K562 (cell line): ENCODE measurements around the gene PXMP2. TPM values are rescaled to one million over a fixed set of nuclear protein-coding genes. Genes with fewer than 3 reads are reported as not detected.

Source experiments
- ATAC-seq: fragments of 200-7000 bp; cut with Tn5 transposase; 3 replicates; pipeline ENCODE4 v1.9.1; 2020; ENCODE audit warnings: moderate library complexity
- BruUV-seq: library from RNA; stranded (reverse); fragments of 400-500 nt; replicated peaks from 2 replicates; lab custom pipeline; 2021; lab: Mats Ljungman, UMichigan
- CTCF ChIA-PET: fragments of 300-600 bp; formaldehyde crosslinking; extraction: SDS; loops from one replicate; lab custom pipeline; 2021; ENCODE audit warnings: low intra/inter-chr PET ratio; lab: Yijun Ruan, JAX
- POLR2A ChIA-PET: fragments of 300-600, 350-650 bp; sonication (Branson Sonifier 250); formaldehyde crosslinking; extraction: SDS; loops from one replicate; lab custom pipeline; 2021; ENCODE audit warnings: antibody characterized with exemption, inconsistent platforms; lab: Yijun Ruan, JAX
- DNase-seq, 4 experiments: peaks; one replicate each; pipeline versions ENCODE4 v3.0.0 to v3.0.0-alpha.2; 2011 to 2018; ENCODE audit warnings: low spot score in 3 of 4, mixed read lengths in 3 of 4; ENCODE audit errors: extremely low read depth in 1 of 4
- FAIRE-seq: peaks from 2 replicates; lab custom pipeline; 2011; peaks lifted over from hg19 to GRCh38; lab: Jason Lieb, UNC
- H2AFZ ChIP-seq: 2 replicates; pipeline ENCODE4 v1.6.0; 2011; ENCODE audit warnings: low read depth, low read length, control low read depth, inconsistent platforms
- H3K27ac ChIP-seq: fragments of 200-600 bp; 3 replicates; pipeline ENCODE4 v1.8.0; 2011; ENCODE audit warnings: low read depth, mild to moderate bottlenecking, control low read depth, inconsistent platforms, low read length, moderate library complexity, mixed read lengths; ENCODE audit errors: extremely low read depth
- H3K27me3 ChIP-seq, 2 experiments: fragments of 300-600 bp in 1 of 2; 2 replicates in 1 of 2; 3 replicates in 1 of 2; pipeline versions ENCODE4 v1.6.0 to v1.8.0; 2011; ENCODE audit warnings: inconsistent platforms in 2 of 2, low read length in 2 of 2, mild to moderate bottlenecking in 1 of 2, mixed read lengths in 1 of 2, moderate library complexity in 1 of 2; ENCODE audit not compliant: control insufficient read depth in 2 of 2, insufficient read depth in 2 of 2
- H3K36me3 ChIP-seq: fragments of 300-600 bp; 3 replicates; pipeline ENCODE4 v1.8.0; 2011; ENCODE audit warnings: mild to moderate bottlenecking, low read length, inconsistent platforms; ENCODE audit not compliant: control insufficient read depth, insufficient read depth
- H3K4me1 ChIP-seq, 2 experiments: fragments of 200-600 bp in 1 of 2; replicated peaks in 1 of 2; 2 replicates in 1 of 2; 3 replicates in 1 of 2; pipeline versions ENCODE4 v1.5.1 to v1.8.0; 2011; ENCODE audit warnings: inconsistent platforms in 2 of 2, low read length in 2 of 2, mild to moderate bottlenecking in 1 of 2, mixed read lengths in 1 of 2, moderate library complexity in 1 of 2; ENCODE audit not compliant: control insufficient read depth in 2 of 2, insufficient read depth in 2 of 2
- H3K4me2 ChIP-seq: 2 replicates; pipeline ENCODE4 v1.6.1; 2011; ENCODE audit warnings: low read length, control low read depth, inconsistent platforms, mixed read lengths; ENCODE audit not compliant: insufficient read depth
- H3K4me3 ChIP-seq: fragments of 200-600 bp; sonication (generic), shearing (Covaris generic); 2 replicates; pipeline ENCODE4 v1.5.1; 2016; ENCODE audit warnings: control low read depth, inconsistent platforms
- H3K79me2 ChIP-seq: fragments of 200-600 bp; 3 replicates; pipeline ENCODE4 v1.8.0; 2011; ENCODE audit warnings: low read length, inconsistent platforms; ENCODE audit not compliant: control insufficient read depth, insufficient read depth
- H3K9ac ChIP-seq, 2 experiments: 2 replicates each; pipeline versions ENCODE4 v1.6.0 to v1.6.1; 2011; ENCODE audit warnings: low read depth in 2 of 2, low read length in 2 of 2, control low read depth in 1 of 2, inconsistent platforms in 1 of 2, mild to moderate bottlenecking in 1 of 2, mixed read lengths in 1 of 2; ENCODE audit not compliant: insufficient read depth in 1 of 2
- H3K9me1 ChIP-seq: one replicate; pipeline ENCODE4 v1.6.0; 2011; ENCODE audit warnings: inconsistent platforms, mild to moderate bottlenecking, low read length, moderate library complexity; ENCODE audit not compliant: control insufficient read depth, insufficient read depth
- H3K9me3 ChIP-seq: replicated peaks from 2 replicates; pipeline ENCODE4 v1.5.1; 2011; ENCODE audit warnings: low read depth, low read length, inconsistent platforms; ENCODE audit not compliant: control insufficient read depth, insufficient read depth
- H4K20me1 ChIP-seq: replicated peaks from 2 replicates; pipeline ENCODE4 v1.6.1; 2011; ENCODE audit warnings: low read length, inconsistent platforms, mixed read lengths; ENCODE audit not compliant: control insufficient read depth, insufficient read depth
- EHMT2 ChIP-seq: fragments of 450-650 bp; IDR thresholded peaks from 2 replicates; pipeline ENCODE4 v1.6.1; 2018; ENCODE audit warnings: antibody characterized with exemption
- HDGF ChIP-seq: fragments of 450-650 bp; IDR thresholded peaks from 2 replicates; pipeline ENCODE4 v1.6.1; 2016
- IRF1 ChIP-seq: sonication (generic); formaldehyde crosslinking; IDR thresholded peaks from 2 replicates; pipeline ENCODE4 v1.8.0; 2022; ENCODE audit warnings: missing genetic modification reagents, mild to moderate bottlenecking, borderline replicate concordance
- MBD2 ChIP-seq: sonication (generic); IDR thresholded peaks from 2 replicates; pipeline ENCODE4 v1.6.1; 2016; ENCODE audit warnings: low read depth, borderline replicate concordance
- NCOA4 ChIP-seq: fragments of 450-650 bp; IDR thresholded peaks from 2 replicates; pipeline ENCODE4 v1.6.1; 2018; ENCODE audit warnings: mild to moderate bottlenecking; ENCODE audit not compliant: partially characterized antibody
- POLR2A ChIP-seq: fragments of 450-650 bp; conservative IDR thresholded peaks from 2 replicates; pipeline ENCODE4 v1.6.1; 2016
- POLR2B ChIP-seq: fragments of 450-650 bp; IDR thresholded peaks from 2 replicates; pipeline ENCODE4 v1.6.1; 2018; ENCODE audit warnings: low read depth; ENCODE audit not compliant: partially characterized antibody
- POLR2G ChIP-seq: fragments of 200-400 bp; formaldehyde crosslinking; IDR thresholded peaks from 2 replicates; pipeline ENCODE4 v1.6.1; 2017; ENCODE audit warnings: low read depth, mild to moderate bottlenecking, antibody characterized with exemption, low read length, moderate library complexity
- PTBP1 ChIP-seq: fragments of 200-400 bp; formaldehyde crosslinking; IDR thresholded peaks from 2 replicates; pipeline ENCODE4 v1.6.1; 2017; ENCODE audit warnings: low read depth, low read length
- SP2 ChIP-seq: IDR thresholded peaks from 2 replicates; pipeline ENCODE4 v1.6.1; 2011; ENCODE audit warnings: mild to moderate bottlenecking, low read depth, low read length, moderate library complexity; ENCODE audit not compliant: poor library complexity, severe bottlenecking; ENCODE audit errors: extremely low read depth
- STAT5A ChIP-seq: IDR thresholded peaks from 2 replicates; pipeline ENCODE4 v1.6.1; 2012; ENCODE audit warnings: low read length, inconsistent platforms, borderline replicate concordance
- SUPT5H ChIP-seq: fragments of 450-650 bp; IDR thresholded peaks from 2 replicates; pipeline ENCODE4 v1.6.1; 2016
- ZNF830 ChIP-seq: fragments of 250-450 bp; sonication (Bioruptor Pico); IDR thresholded peaks from 2 replicates; pipeline ENCODE4 v1.5.0; 2021; ENCODE audit warnings: mild to moderate bottlenecking
- WGBS: fragments of 100-300 bp; shearing (Covaris generic); methylation state at CpG from one replicate; pipeline ENCODE4 v1.1.6; 2016; ENCODE audit warnings: low coverage, mixed read lengths; ENCODE audit not compliant: insufficient coverage; ENCODE audit errors: missing lambda C conversion rate; 5-methylcytosine and 5-hydroxymethylcytosine counted together
- in situ Hi-C: fragments of 300-500 bp; cut with MboI; formaldehyde crosslinking; loops from 4 replicates; pipeline ENCODE4 v1.15.0; 2018; ENCODE audit warnings: inconsistent platforms, mixed read lengths
- intact Hi-C: fragments of 100-400 bp; cut with micrococcal nuclease; formaldehyde crosslinking; loops from 2 replicates; pipeline ENCODE4 v1.14.2; 2022
- polyA plus RNA-seq, 8 experiments: library from polyadenylated mRNA; depleted of rRNA in 4 of 8; stranded (reverse) in 5 of 8; unstranded in 3 of 8; fragments of >200 nt; fragmentation: Nextera tagmentation in 2 of 8; fragmentation: Illumina TruSeq in 1 of 8; extraction: Ambion mirVana in 2 of 8; extraction: Trizol in 1 of 8; gene quantifications; 2 replicates each; pipeline versions ENCODE4 v1.2.1 to v1.2.3, GENCODE V29; 2011 to 2014; ENCODE audit warnings: inconsistent platforms in 1 of 8, missing spikeins in 1 of 8
- total RNA-seq, 7 experiments: library from RNA; depleted of rRNA in 6 of 7; stranded (reverse); fragments of >200 nt in 6 of 7; fragmentation: Illumina TruSeq in 2 of 7; extraction: Trizol in 2 of 7; gene quantifications; 2 replicates each; pipeline versions ENCODE4 v1.2.1 to v1.2.3, GENCODE V29; 2011 to 2021; ENCODE audit warnings: low replicate concordance in 1 of 7
- TF ChIP-seq, protein P1 (sequence below): fragments of 450-650 bp; IDR thresholded peaks from 2 replicates; pipeline ENCODE4 v1.6.1; 2016; ENCODE audit warnings: mild to moderate bottlenecking
- TF ChIP-seq, protein P2 (sequence below): sonication (generic); formaldehyde crosslinking; IDR thresholded peaks from 2 replicates; pipeline ENCODE4 v1.8.0; 2023; ENCODE audit warnings: missing genetic modification reagents, mild to moderate bottlenecking, borderline replicate concordance

Gene PXMP2
- total and polyA plus RNA-seq, 9 of the 15 experiments (the other 6 are each of a cell fraction or from before 2014, with no cell fraction given) = 3.0 to 66.1 (median 44.7) TPM

- in situ Hi-C loops = no loop called here
- ChIA-PET POLR2A (interaction anchor here (0.7 to 1.0 kb wide), 3 partner anchors 9 to 131 kb away, joined by 3 to 4 read pairs (median 3); no protein-coding TSS in a partner anchor), CTCF (no interaction called here)
- intact Hi-C loops = no loop called here
- ATAC-seq (no peak), FAIRE-seq (no peak), DNase-seq (no peak)
- H3K36me3 ChIP-seq = peaks cover 95% of the 10 kb centered on the region
- no peak overlapping the region for H3K4me3 ChIP-seq
- no peaks in the 10 kb centered on the region; the same call in 1 of the 2 replicates for H4K20me1 ChIP-seq
- H3K9ac ChIP-seq = no peak overlapping the region
- no peak overlapping the region for H2AFZ ChIP-seq
- H3K9me1 ChIP-seq = no peaks in the 10 kb centered on the region
- peaks cover 0 to 5% of the 10 kb centered on the region in 2 experiments; a peak in 1 of 5 replicates for H3K4me1 ChIP-seq
- no peaks in the 10 kb centered on the region for H3K79me2 ChIP-seq
- no peak overlapping the region for H3K4me2 ChIP-seq
- no peak overlapping the region for H3K27ac ChIP-seq
- peaks cover 6% of the 10 kb centered on the region; the same call in 1 of the 2 replicates for H3K9me3 ChIP-seq
- H3K27me3 ChIP-seq = no peaks in the 10 kb centered on the region
- no TSS peak for BruUV-seq
- 99% methylated on average over 11 of the region's 11 CpGs for WGBS
- 0 out of 2 replicates have a peak, but pooled peaks have one; percentile 27 for TF ChIP-seq POLR2A
- TF ChIP-seq POLR2G = peak; percentile 55; the same call in 1 of the 2 replicates
- no peak for TF ChIP-seq SP2
- no peak for TF ChIP-seq STAT5A
- TF ChIP-seq, protein P1, sequence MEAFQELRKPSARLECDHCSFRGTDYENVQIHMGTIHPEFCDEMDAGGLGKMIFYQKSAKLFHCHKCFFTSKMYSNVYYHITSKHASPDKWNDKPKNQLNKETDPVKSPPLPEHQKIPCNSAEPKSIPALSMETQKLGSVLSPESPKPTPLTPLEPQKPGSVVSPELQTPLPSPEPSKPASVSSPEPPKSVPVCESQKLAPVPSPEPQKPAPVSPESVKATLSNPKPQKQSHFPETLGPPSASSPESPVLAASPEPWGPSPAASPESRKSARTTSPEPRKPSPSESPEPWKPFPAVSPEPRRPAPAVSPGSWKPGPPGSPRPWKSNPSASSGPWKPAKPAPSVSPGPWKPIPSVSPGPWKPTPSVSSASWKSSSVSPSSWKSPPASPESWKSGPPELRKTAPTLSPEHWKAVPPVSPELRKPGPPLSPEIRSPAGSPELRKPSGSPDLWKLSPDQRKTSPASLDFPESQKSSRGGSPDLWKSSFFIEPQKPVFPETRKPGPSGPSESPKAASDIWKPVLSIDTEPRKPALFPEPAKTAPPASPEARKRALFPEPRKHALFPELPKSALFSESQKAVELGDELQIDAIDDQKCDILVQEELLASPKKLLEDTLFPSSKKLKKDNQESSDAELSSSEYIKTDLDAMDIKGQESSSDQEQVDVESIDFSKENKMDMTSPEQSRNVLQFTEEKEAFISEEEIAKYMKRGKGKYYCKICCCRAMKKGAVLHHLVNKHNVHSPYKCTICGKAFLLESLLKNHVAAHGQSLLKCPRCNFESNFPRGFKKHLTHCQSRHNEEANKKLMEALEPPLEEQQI = no peak
- TF ChIP-seq SUPT5H = peak; percentile 41; the same call in 1 of the 2 replicates
- no peak for TF ChIP-seq HDGF
- TF ChIP-seq POLR2B = peak; percentile 29
- TF ChIP-seq EHMT2 = no peak
- TF ChIP-seq, protein P2, sequence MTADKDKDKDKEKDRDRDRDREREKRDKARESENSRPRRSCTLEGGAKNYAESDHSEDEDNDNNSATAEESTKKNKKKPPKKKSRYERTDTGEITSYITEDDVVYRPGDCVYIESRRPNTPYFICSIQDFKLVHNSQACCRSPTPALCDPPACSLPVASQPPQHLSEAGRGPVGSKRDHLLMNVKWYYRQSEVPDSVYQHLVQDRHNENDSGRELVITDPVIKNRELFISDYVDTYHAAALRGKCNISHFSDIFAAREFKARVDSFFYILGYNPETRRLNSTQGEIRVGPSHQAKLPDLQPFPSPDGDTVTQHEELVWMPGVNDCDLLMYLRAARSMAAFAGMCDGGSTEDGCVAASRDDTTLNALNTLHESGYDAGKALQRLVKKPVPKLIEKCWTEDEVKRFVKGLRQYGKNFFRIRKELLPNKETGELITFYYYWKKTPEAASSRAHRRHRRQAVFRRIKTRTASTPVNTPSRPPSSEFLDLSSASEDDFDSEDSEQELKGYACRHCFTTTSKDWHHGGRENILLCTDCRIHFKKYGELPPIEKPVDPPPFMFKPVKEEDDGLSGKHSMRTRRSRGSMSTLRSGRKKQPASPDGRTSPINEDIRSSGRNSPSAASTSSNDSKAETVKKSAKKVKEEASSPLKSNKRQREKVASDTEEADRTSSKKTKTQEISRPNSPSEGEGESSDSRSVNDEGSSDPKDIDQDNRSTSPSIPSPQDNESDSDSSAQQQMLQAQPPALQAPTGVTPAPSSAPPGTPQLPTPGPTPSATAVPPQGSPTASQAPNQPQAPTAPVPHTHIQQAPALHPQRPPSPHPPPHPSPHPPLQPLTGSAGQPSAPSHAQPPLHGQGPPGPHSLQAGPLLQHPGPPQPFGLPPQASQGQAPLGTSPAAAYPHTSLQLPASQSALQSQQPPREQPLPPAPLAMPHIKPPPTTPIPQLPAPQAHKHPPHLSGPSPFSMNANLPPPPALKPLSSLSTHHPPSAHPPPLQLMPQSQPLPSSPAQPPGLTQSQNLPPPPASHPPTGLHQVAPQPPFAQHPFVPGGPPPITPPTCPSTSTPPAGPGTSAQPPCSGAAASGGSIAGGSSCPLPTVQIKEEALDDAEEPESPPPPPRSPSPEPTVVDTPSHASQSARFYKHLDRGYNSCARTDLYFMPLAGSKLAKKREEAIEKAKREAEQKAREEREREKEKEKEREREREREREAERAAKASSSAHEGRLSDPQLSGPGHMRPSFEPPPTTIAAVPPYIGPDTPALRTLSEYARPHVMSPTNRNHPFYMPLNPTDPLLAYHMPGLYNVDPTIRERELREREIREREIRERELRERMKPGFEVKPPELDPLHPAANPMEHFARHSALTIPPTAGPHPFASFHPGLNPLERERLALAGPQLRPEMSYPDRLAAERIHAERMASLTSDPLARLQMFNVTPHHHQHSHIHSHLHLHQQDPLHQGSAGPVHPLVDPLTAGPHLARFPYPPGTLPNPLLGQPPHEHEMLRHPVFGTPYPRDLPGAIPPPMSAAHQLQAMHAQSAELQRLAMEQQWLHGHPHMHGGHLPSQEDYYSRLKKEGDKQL = no peak
- TF ChIP-seq NCOA4 = no peak
- no peak for TF ChIP-seq ZNF830
- no peak for TF ChIP-seq IRF1 (CRISPR knock-in tag)
- no peak for TF ChIP-seq MBD2
- no peak for TF ChIP-seq PTBP1
Measured at GRCh38 chr12:132730353-132730752, 43.0 kb downstream of the PXMP2 start.
